ENCODE results near the gene PCDH1.
A peak's percentile ranks its signal among the peaks of the same experiment; 100 is the strongest.

Gene PCDH1

DNA sequence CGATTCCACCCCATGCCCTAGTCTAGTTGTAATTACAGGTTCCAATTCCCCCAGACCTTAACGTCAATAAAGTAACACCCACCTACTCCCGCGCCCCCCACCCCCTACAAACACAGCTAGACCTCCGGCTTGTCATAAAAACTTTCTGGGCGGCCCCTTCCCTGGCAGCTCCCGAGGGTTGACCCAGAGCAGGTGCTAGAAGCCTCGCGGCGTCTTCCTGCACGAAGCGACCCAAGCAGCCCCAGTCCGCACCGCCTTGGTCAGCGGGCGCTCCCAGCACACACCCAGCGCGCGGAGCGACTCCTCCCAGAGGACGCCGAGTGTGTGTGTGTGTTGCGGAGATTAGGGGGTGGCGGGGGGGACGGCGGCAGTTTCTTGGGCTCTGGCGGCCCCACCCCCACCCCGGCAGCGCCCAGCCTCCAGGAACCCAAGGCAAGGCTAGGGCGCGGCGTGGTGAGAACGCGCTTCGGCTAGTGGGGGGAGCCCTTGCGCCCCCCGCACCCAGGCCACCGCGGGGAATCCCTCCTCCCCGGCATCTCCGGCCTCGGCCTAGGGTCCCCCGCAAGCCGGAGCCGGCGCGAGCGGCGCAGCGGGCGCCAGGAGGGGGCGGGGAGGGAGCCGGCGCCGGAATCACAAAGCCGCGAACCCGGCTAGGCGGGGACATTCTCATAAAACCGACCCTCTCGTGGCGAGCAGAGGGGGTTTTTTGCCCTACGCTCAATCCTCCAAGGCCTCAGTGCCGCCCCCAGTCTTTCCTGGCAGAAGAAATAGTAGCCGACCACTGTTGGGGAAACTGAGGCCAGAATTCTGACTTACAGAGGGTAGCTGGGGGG is 2.2 kb downstream of the PCDH1 start:
- no peak overlapping the region for H3K4me3 ChIP-seq (ENCODE audit: low read length)
- DNase-seq (ENCODE audit: low read depth): no peak

DNA sequence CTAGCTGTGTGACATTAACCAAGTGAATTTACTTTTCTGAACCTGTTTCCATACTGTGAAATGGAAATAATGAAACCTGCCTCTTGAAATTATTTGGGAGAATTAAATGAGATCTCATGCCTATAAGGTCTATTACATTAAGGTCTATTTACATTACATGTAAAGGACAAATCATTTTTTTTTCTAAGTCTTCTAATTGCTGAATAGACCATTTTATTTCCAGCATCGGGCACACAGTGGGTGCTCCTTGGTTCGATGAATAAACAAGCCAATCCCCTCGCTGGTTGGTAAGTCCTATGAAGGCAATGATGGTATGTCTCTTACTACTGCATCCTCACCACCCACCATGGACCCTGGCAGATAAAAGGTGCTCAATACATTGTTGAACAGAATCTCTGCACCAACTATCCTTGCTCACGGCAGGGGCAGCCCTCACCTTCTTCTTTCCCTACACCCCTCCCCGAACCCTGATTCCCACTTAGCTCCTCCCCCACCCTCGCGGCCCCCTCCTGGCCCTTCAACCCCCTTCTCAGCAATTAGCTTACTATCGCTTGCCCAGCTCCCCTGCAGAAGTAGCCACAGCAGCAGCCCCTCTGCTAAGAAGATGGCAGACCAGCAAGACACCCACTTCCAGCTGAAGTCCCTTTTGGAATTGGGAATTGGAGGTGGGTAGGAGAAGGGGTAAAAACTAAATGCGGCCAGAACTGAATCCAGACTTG is 3.0 kb downstream of the PCDH1 start:
- DNase-seq (ENCODE audit: low read depth): no peak
- H3K4me3 ChIP-seq (ENCODE audit: low read length): no peak overlapping the region
- no peak for TF ChIP-seq CTCF (conservative IDR thresholded peaks at IDR 0.05; ENCODE audit: low read length)

More for the DNA sequence above, 2.2 kb downstream of the PCDH1 start:
- no peak for TF ChIP-seq CTCF (conservative IDR thresholded peaks at IDR 0.05; ENCODE audit: low read length)

DNA sequence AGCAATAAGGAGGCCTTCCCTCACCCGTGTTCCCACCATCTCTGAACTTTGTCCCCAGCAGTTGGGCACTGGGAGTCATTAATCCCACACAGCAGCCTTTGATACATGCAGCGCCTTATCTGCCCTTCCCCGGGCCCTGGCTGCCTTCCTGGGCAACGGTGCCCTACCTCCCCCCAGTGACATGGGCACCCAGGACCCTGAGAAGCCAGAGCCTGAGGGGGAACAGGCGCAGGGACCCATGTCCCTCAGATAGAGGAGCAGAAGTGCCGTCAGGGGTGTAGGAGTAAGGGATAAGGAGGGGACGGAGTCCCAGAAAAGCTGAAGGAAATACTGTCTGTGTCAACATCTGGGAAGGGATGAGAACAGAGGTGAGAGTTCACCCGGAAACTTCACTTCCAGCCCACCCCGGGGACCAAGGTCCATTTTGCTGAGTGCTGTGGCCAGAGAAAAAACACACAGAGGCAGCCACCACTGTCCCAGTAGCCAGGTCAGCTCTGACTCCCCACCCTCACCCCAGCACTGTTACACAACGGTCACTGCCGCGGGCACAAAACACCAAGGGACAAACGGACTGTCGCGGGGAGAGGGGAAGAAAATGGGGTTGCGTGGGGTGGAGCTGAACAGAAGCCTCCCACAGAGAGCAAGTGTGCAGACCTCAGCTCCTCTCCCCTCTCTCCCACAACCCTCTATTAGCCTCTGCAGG is 3.8 kb downstream of the PCDH1 start:
- H3K4me3 ChIP-seq (ENCODE audit: low read length): no peak overlapping the region
- no peak for TF ChIP-seq CTCF (conservative IDR thresholded peaks at IDR 0.05; ENCODE audit: low read length)
- DNase-seq (ENCODE audit: low read depth): no peak

GRCh38 chr5:141873933-141874261 is 4.3 kb downstream of the PCDH1 start:
- DNase-seq (ENCODE audit: low read depth): no peak
- TF ChIP-seq CTCF (conservative IDR thresholded peaks at IDR 0.05; ENCODE audit: low read length): no peak
- no peak overlapping the region for H3K4me3 ChIP-seq (ENCODE audit: low read length)

DNA sequence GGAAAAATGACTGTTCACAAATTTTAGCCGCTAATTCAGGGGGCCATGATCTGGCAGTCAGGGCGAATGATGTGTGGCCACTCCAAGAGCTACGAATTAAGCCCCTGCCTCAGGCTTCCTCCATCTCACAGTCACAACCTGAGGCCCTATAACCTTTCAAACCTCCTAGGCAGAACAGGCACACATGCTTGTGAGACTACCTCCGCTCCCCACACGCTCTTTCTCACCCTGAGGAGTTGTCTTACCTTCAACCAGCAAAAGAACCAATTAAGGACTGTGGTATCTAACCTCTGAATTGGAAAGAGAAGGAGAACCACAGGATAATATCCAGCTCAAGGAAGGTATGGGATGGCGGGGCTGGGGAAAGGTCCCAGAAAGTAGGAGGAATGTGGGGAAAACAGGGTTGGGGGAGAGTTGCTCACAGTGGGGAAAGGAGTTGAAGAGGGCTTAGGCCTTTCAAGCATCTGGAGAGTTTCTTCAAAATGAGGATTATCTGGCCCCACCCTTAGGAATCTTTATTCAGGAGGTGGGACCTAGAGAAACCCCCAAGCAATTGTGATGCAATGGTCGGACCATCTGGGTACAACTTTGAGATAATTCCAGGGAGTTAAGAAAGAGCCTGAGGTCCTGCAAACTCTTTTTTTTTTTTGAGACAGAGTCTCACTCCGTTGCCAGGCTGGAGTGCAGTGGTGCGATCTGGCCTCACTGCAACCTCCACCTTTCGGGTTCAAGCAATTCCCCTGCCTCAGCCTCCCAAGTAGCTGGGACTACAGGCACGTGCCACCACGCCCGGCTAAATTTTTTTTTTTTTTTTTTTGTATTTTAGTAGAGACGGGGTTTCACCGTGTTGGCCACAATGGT is 5.5 kb downstream of the PCDH1 start:
- peak; percentile 36 for DNase-seq (ENCODE audit: low read depth)
- H3K4me3 ChIP-seq (ENCODE audit: low read length): no peak overlapping the region
- no peak for TF ChIP-seq CTCF (conservative IDR thresholded peaks at IDR 0.05; ENCODE audit: low read length)

GRCh38 chr5:141871870-141872269 is 6.3 kb downstream of the PCDH1 start:
- H3K4me3 ChIP-seq (ENCODE audit: low read length): no peak overlapping the region
- DNase-seq (ENCODE audit: low read depth): no peak
- no peak for TF ChIP-seq CTCF (conservative IDR thresholded peaks at IDR 0.05; ENCODE audit: low read length)
